Measurements from ENCODE around the gene IMP3.

DNA sequence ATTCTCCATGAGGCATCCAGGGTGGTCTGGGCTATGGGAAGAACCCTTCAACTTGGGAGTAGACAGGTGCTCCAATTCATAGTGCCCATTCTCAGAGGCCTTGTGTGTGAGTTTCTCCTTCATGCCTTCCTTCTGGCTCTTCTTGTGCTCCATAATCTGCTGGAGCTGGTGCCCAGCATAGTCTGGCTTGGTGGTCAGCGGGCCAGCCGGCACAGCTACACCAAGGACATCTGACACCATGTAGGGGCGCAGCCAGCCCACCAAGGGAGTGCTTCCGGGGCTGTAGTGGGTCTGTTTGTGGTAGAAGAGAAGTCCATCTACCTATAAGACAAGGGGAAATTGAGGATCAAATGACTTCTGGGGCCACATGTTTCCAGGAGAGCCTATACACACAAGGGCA, 41.7 kb downstream of the IMP3 start:
- TF ChIP-seq POLR2A (IDR thresholded peaks at IDR 0.05) = no peak
- TF ChIP-seq, protein P1, sequence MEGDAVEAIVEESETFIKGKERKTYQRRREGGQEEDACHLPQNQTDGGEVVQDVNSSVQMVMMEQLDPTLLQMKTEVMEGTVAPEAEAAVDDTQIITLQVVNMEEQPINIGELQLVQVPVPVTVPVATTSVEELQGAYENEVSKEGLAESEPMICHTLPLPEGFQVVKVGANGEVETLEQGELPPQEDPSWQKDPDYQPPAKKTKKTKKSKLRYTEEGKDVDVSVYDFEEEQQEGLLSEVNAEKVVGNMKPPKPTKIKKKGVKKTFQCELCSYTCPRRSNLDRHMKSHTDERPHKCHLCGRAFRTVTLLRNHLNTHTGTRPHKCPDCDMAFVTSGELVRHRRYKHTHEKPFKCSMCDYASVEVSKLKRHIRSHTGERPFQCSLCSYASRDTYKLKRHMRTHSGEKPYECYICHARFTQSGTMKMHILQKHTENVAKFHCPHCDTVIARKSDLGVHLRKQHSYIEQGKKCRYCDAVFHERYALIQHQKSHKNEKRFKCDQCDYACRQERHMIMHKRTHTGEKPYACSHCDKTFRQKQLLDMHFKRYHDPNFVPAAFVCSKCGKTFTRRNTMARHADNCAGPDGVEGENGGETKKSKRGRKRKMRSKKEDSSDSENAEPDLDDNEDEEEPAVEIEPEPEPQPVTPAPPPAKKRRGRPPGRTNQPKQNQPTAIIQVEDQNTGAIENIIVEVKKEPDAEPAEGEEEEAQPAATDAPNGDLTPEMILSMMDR (IDR thresholded peaks at IDR 0.05) = no peak

Measured in esophagus squamous epithelium (tissue), 4 donors.